ENCODE measurements around the gene EXOSC2.

Gene EXOSC2

GRCh38 chr9:130693426-130694191 is at the start of gene EXOSC2:
EXOSC2 (plus strand) TSS chr9:130693780; CDS start chr9:130693792, 12 bp downstream.
- DNase-seq: peak; percentile 99

GRCh38 chr9:130651221-130651620 is 42.4 kb upstream of the EXOSC2 start:
- no peak for DNase-seq

DNA sequence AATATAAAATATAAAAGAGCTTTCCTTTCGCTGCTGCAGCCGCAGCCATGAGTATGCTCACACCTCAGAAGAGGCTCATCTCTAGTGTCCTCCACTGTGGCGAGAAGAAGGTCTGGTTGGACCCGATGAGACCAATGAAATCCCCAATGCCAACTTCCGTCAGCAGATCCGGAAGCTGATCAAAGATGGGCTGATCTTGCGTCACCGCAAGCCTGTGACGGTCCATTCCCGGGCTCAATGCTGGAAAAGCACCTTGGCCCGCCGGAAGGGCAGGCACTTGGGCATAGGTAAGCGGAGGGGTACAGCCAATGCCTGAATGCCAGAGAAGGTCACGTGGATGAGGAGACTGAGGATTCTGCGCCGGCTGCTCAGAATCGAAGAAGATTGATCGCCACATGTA is 41.8 kb upstream of the EXOSC2 start:
- DNase-seq: no peak

GRCh38 chr9:130654879-130655278 is 38.7 kb upstream of the EXOSC2 start:
- no peak for DNase-seq

DNA sequence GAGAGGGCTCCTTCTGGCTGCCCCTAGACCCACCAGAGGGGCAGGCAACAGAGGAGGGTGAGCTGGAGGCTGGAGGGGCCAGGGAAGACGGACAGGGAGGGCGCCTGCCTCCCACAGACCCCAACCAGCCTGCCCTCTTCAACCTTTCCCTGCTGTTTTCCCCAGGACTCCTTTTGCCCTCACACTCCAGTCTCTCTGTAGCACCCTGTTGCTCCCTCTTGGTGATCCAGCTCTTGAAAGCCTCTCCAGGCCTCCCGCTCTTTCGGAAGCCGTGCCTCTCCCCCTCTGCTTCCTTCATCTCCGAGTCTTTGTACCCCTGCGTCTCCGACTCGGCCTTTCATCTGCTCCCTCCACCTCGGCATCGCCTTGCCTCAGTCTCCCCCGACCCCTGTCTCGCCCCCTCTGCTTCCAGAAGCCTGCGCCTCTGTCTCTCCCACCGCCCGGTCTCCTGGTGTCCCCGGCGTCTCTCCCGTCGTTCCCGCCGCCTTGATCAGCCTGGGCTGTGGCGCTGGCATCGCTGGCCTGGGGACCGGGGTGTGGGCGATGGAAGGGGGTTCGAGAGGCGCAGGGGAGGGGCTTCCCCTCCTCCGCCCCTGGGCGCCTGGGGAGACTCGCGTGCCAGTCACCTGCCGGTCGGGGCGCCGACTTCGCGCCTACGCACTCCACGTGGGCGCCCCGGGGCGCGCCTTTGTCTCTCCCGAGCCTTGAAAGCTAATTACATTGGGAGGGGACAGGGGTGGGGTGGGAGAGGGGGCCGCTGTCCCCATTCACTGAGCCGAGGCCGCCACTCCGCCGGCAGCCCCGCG is 34.5 kb upstream of the EXOSC2 start:
- DNase-seq: no peak

DNA sequence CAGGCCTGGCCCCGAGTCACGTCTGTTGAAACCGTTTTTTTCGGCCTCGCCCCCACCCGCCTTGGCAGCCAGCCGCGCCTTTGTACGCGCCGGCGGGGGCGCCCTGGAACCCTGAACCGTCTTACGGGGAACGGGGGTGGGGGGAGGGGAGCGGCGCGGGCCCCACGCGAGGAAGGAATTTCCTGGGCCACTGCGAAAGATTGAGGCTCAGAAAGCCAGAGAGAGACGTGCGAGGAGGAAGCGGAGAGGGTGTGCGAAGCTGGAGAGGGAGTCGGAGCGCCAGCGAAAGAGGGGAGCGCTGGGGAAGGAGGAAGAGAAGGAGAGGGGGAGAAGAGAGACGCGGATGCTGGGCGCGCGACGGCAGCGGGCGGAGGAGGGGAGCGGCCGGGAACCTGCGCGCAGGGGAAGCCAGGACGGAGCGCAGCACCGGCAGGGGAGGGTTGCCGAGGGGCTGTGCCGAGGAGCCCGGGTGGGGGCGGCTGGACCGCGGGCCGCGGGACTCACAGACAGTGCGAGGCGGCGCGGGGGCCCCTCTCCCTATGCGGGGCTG is 33.8 kb upstream of the EXOSC2 start:
- DNase-seq: no peak

DNA sequence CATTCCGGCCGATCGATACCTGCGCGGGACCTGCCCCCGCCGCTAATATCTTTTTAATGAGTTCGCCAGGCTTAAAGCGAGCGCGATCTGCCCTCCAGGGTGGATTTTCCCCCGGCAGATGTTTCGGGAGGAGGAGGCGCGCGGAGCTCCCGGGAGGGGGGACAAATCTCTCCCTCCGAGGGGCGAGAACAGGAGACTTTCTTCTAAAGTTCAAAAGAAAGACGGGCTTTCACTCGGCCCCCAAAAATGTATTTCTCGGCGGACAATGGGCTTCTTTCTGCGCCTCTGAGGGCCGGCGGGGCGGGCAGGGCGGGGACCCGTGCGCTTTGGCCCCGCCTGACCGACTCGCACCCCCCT is 33.3 kb upstream of the EXOSC2 start:
- DNase-seq: no peak

DNA sequence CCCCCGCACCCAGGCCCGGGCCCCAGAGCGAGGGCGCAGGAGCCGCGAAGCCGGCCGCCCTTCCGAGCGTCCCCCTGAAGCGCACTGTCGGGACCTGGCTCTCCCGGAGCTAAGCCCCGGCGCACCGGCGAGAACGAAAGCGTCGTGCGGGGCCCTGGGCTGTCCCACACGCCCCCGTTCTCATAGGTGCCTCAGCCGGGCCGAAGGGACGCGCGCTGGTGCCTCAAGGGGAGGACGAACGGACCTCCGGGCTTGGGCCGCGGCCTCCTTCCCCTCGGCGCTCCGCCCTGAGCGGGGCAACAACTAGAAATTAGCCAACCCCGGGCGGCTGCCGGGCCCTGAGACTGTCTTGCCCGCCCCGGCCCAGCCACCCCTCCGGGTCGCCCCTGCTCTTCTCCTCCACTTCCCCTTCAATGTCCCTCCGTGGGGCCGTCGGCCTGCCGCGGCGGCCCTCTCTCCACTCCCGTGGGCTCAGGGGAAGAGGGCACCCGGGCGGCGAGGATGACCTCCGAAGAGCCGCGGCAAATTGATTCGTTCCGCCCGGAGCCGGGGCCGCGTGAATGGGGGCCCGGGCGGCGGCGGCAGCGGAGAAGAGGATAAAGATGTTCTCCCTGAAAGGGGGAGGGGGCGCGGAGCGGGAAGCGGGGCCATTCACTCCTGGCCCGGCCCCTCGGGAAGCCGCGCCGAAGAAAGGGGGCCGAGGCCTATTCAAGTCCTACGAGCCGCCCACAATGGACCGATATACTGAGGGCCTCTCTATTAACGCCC is 32.7 kb upstream of the EXOSC2 start:
- no peak for DNase-seq

DNA sequence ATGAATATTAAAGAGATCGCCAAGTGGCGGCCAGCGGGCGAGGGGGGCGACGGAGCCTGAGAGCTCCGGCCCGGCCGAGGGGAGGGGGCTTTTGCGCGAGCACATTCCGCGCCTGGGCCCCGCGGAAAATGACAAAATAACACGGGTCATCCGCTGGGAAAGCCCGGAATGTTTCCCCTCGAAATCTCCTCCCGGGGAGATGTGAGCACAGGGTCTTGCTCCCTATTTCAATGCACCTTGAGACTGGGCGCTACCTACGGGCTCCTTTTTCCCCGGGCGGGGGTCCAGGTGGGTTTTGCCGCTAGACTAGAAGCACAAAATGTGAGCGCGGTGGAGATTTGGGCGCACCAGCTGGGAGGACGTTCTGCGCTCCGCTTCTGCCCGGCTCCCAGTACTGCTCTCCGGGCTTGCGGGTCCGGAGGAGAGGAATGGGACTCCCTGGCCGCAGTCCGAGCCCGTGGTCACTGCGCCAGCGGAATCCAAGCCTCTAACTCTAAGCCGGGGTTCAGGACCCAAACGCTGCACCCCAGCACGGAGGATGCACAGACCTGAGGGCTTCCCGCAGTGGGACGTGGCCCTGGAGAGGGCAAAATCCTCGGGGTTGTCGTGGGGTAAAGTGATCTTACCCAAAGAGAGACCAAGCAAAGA is 32.0 kb upstream of the EXOSC2 start:
- no peak for DNase-seq

DNA sequence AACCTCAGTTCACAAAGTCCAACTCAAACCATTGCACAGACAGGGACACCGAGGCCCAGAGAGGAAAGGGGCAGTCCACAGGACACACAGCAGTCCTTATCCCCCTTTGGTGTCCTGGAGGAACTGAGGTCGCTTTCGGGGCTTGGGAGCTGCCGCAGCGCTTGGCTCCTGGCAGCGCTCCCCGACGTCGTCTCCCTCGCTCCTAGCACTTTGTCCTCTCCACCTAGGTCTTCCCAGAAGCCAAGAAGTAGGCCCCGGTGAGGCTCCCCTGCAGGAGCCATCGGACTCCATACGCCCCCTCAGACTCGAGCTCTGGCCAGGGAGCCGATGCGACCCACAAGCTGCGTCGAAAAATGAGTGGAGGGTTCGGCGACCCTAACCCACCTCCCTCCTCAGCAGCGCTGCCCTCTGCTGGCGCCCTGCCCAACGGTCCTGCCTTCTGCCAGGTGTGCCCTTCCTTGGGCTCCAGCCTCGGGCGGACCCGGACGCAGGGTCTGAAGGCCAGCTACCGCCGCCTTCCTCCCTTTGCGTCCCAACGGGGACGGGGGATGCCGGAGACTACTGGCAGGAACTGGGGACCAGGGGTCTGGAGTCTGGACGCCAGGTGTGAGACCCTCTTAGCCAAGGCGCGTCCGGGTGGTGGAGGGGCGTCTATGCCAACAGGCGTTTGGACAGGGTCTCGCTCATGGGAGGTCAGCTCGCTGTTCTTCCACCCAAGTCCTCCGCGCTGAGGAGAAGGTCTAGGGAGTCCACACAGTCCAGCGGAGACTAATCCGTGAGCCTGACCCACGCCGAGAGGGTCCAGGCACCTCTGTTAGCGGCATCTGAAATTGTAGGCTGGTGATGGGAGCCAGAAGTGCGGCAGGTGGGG is 31.2 kb upstream of the EXOSC2 start:
- no peak for DNase-seq

DNA sequence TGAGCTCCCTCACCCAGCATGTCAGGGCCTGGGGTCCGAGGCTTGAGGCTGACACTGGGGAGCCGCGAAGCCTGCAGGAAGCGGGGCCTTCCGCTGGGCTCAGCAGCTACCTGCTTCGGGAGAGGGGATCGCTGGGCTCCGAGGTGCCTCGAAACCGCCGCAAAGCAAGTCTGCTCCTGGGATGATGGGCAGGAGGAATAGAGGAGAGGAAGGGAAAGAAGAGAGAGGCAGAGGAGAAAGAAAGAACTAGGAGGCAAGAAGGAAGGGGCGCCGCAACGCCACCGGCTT is 30.7 kb upstream of the EXOSC2 start:
- no peak for DNase-seq

GRCh38 chr9:130663258-130663976 is 30.2 kb upstream of the EXOSC2 start:
- DNase-seq: no peak

- DNase-seq: no peak
Observed at GRCh38 chr9:130663977-130664250, 29.7 kb upstream of the EXOSC2 start.

DNA sequence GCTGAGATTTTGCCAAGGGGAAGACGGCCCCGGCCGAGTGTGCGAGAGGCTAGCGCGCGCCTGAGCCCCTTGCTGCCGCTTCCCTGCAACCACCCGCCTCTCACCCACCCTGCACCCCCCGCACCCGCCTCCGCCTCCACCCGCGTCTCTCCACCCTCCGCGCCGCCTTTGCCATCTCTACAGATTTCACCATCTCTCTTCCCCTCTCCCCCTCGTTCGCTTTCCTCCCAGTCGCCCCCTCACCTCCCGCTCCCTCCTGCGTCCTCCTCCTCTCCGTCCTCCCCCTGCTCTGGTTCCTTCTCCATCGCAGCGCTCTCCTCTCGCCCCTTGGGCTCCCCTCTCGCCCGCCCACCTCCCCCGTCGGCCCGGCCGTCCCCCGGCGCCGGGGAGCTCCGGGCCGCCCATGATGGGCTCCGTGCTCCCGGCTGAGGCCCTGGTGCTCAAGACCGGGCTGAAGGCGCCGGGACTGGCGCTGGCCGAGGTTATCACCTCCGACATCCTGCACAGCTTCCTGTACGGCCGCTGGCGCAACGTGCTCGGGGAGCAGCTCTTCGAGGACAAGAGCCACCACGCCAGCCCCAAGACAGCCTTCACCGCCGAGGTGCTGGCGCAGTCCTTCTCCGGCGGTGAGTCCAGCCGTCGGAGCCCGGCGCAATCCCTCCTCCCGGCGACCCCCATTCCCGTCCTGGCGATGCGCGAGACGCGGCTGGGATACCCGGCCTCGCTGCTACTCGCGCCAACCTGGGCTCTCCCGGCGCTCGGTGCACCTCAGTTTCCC is 29.1 kb upstream of the EXOSC2 start, which contains the start of gene PRDM12:
PRDM12 (plus strand) TSS at position 344 of the 778 bp plus-strand sequence; CDS start at position 404, 60 bp downstream.
- no peak for DNase-seq

DNA sequence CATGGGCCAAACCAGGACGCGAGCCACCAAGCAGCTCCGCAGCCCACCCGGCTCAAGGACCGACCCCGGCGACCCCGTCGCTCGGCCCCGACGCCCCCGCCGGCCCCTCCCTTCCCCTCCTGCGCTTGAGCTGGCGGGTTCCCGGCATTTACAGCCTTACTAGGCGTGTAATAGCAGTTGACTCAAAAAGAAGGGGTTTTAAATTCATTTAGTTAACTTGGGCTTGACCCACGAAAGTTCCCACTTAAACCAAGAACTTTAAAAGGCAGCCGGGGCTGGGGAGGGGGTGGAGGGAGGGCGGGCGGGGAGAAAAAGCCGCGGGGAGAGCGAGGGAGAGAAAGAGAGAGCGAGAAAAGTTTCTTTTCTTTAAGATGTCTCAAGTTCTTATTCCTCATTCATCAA is 28.6 kb upstream of the EXOSC2 start:
- no peak for DNase-seq

DNA sequence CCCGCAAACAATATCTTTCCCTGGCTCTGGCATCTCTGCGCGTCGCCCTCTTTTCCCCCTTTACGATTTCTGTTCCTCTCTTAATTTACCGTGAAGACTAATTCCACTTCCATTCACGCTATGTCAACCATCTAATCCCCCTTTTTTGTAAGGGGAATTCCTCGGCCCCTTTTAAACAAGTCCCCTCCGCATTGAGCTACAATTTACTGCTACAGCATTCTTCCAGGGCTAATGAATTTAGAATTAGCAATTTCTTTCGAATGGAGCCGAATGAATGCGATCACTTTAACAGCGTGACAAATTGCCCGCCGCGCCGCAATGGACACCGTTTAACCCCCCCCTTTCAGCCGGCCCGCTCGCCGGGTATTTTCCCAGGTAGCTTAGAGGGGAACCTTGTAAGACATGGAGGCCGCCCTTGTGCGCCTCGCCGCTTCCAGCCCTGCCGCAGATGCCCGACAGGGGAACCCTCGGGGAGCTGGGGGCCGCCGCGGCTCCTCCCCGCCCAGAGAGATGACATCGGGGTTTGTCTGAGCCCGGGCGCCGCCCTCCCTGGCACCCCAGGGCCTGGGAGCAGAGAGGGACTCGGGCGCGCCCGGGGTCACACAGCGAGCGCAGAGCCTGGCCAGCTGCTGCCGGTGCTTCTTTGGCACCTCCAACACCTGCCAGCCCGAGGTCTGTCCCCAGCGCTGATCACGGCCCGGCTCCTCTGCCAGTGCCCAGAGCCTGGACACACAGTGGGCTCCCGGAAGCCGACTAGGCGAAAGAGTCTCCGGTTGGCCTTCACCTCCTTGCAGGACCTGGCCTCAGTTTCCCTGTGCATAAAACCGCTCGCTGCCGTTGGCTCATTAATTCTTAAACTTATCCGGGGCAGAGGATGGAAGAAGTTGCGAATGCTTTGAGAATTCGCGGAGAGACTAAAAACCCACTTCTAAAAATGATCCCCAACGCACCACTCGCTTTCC is 27.9 kb upstream of the EXOSC2 start:
- no peak for DNase-seq

DNA sequence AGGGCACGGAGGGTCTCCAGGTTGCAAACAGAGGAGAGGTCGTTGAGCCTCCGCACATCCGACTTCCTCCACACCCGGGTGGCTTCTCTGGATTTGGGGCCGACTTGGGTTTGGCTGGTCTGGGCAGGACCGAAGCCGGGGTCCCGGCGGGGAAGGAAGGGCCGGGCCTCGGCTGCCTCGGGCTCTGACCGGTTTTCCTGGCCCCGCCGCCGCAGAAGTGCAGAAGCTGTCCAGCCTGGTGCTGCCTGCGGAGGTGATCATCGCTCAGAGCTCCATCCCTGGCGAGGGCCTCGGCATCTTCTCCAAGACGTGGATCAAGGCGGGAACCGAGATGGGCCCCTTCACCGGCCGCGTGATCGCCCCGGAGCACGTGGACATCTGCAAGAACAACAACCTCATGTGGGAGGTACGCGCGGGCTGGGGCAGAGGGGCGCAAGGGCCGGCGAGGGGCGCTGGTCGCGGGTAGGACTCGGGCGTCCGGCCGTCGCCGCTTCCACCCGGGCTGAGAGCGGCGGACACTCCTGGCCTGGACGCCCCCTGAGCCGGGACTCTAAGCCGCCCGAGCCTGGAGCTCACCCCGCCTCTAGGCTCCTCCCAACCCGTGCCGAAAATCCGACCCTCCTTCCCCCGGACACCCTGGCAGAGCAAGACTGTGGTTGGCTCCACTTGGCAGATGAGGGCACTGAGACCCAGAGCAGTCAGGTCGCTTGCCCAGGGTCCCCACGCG is 27.0 kb upstream of the EXOSC2 start:
- DNase-seq: no peak

DNA sequence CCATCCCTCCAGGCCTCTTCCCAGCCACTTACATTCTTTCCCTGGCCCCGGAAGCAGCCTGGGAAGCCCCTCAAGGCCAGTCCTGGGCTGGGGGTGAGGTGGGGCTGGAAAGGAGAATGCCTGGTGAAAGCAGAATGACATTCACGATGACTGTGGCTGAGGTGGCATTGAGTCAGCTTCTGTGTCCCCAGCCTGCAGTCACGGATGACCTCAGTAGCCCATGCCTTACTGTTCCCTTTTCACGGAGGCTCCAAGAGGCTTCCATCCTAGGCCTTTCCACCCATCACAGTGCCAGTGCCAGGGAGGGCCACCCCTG is 26.5 kb upstream of the EXOSC2 start:
- DNase-seq: no peak

DNA sequence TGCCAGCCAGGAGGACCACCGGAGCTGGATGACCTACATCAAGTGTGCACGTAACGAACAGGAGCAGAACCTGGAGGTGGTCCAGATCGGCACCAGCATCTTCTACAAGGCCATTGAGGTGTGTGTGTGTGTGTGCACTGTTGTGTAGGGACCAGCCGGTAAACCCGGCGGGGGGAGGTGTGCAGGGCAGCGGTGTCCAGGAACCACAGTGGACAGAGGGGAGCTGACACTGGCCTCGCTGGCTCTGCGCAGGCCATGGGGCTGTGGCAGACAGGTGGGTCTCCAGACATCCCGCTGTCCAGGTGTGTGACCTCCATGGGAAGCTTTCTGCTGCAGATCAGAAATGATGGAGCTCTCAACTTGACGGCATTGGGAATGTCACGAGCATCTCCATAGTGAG is 25.4 kb upstream of the EXOSC2 start:
- DNase-seq: no peak
